Sigmoid colon (tissue), 4 donors: ENCODE measurements around the gene ATRNL1.

ENCODE experiments used
- POLR2AphosphoS5 ChIP-seq, 4 donors: sonication (generic); formaldehyde crosslinking; IDR thresholded peaks; one replicate each; pipeline ENCODE4 v1.6.1; 2017; ENCODE audit warnings: antibody characterized with exemption in 4 of 4
- TF ChIP-seq, protein P1 (sequence below), 4 experiments: fragments of 450-650 bp in 3 of 4; fragments of 200-600 bp in 1 of 4; IDR thresholded peaks; one replicate each; pipeline ENCODE4 v1.5.1; 2016 to 2019; ENCODE audit warnings: antibody characterized with exemption in 4 of 4, mild to moderate bottlenecking in 3 of 4, moderate library complexity in 2 of 4

DNA sequence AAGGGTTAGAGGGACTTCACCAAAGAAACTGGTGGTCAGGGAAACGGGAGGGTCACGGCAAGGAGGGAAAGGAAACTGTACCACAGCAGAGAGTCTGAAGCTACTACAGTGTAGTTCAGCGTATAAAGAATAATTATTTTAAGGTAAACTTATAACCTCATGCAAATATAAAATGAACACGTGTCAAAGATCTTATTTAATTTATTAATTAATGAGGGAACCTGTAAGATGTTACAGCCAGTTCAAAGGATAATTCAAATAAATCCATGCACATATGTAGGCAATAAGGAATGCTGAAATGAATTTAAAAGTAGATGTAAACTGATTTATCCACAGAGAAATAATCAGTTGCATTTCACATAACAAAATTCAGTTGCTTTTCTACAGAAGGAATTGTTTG, 49.4 kb upstream of the ATRNL1 start:
- TF ChIP-seq, protein P1, sequence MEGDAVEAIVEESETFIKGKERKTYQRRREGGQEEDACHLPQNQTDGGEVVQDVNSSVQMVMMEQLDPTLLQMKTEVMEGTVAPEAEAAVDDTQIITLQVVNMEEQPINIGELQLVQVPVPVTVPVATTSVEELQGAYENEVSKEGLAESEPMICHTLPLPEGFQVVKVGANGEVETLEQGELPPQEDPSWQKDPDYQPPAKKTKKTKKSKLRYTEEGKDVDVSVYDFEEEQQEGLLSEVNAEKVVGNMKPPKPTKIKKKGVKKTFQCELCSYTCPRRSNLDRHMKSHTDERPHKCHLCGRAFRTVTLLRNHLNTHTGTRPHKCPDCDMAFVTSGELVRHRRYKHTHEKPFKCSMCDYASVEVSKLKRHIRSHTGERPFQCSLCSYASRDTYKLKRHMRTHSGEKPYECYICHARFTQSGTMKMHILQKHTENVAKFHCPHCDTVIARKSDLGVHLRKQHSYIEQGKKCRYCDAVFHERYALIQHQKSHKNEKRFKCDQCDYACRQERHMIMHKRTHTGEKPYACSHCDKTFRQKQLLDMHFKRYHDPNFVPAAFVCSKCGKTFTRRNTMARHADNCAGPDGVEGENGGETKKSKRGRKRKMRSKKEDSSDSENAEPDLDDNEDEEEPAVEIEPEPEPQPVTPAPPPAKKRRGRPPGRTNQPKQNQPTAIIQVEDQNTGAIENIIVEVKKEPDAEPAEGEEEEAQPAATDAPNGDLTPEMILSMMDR (IDR thresholded peaks at IDR 0.05), result no peak
- no peak for TF ChIP-seq POLR2AphosphoS5 (IDR thresholded peaks at IDR 0.05)
